H9 (cell line): ENCODE data around the gene CYP17A1. TPM values are rescaled to one million over a fixed set of nuclear protein-coding genes. Genes with fewer than 3 reads are reported as not detected.

Source experiments
- DNase-seq: peaks from one replicate; pipeline ENCODE4 v3.0.0-alpha.2; 2017
- H2AFZ ChIP-seq: one replicate; pipeline ENCODE4 v1.6.1; 2013; ENCODE audit warnings: mild to moderate bottlenecking, low read length, control low read depth, moderate library complexity
- H2AK5ac ChIP-seq: 2 replicates; pipeline ENCODE4 v1.6.1; 2013; ENCODE audit warnings: low read length, control low read depth, mixed read lengths; ENCODE audit not compliant: insufficient read length
- H2BK120ac ChIP-seq: one replicate; pipeline ENCODE4 v1.6.1; 2013; ENCODE audit warnings: low read depth, mild to moderate bottlenecking, low read length, control low read depth, inconsistent platforms; ENCODE audit not compliant: poor library complexity, severe bottlenecking
- H2BK12ac ChIP-seq: 2 replicates; pipeline ENCODE4 v1.6.1; 2013; ENCODE audit warnings: low read length, control low read depth, mixed read lengths, low read depth; ENCODE audit not compliant: insufficient read length
- H2BK15ac ChIP-seq: 2 replicates; pipeline ENCODE4 v1.6.1; 2013; ENCODE audit warnings: low read depth, low read length, control low read depth
- H2BK20ac ChIP-seq: one replicate; pipeline ENCODE4 v1.6.1; 2013; ENCODE audit warnings: low read depth, mild to moderate bottlenecking, low read length, control low read depth, inconsistent platforms; ENCODE audit not compliant: poor library complexity, severe bottlenecking
- H2BK5ac ChIP-seq: 2 replicates; pipeline ENCODE4 v1.6.1; 2013; ENCODE audit warnings: low read length, control low read depth, mixed read lengths; ENCODE audit not compliant: insufficient read length
- H3K14ac ChIP-seq: 2 replicates; pipeline ENCODE4 v1.6.1; 2013; ENCODE audit warnings: low read length, control low read depth; ENCODE audit not compliant: insufficient read depth
- H3K18ac ChIP-seq: 2 replicates; pipeline ENCODE4 v1.6.1; 2013; ENCODE audit warnings: low read depth, mild to moderate bottlenecking, mixed read lengths, low read length, control low read depth; ENCODE audit not compliant: insufficient read length
- H3K23ac ChIP-seq: 2 replicates; pipeline ENCODE4 v1.6.1; 2013; ENCODE audit warnings: low read length, control low read depth, mixed read lengths, low read depth; ENCODE audit not compliant: insufficient read length
- H3K23me2 ChIP-seq: 2 replicates; pipeline ENCODE4 v1.6.1; 2013; ENCODE audit warnings: low read depth, mild to moderate bottlenecking, mixed read lengths, low read length, control low read depth; ENCODE audit not compliant: insufficient read length, poor library complexity, severe bottlenecking
- H3K27ac ChIP-seq: 2 replicates; pipeline ENCODE4 v1.5.1; 2013; ENCODE audit warnings: low read length, control low read depth, mixed read lengths, low read depth; ENCODE audit not compliant: insufficient read length
- H3K27me3 ChIP-seq: 2 replicates; pipeline ENCODE4 v1.6.1; 2013; ENCODE audit warnings: low read length, control low read depth, inconsistent platforms; ENCODE audit not compliant: insufficient read depth
- H3K4ac ChIP-seq: 2 replicates; pipeline ENCODE4 v1.6.1; 2013; ENCODE audit warnings: low read depth, mild to moderate bottlenecking, control low read depth, inconsistent platforms, low read length, moderate library complexity
- H3K4me1 ChIP-seq: 2 replicates; pipeline ENCODE4 v1.6.1; 2013; ENCODE audit warnings: low read length, control low read depth, inconsistent platforms; ENCODE audit not compliant: insufficient read depth
- H3K4me2 ChIP-seq: 2 replicates; pipeline ENCODE4 v1.6.1; 2013; ENCODE audit warnings: low read length, control low read depth, mixed read lengths; ENCODE audit not compliant: insufficient read length, insufficient read depth
- H3K56ac ChIP-seq: 2 replicates; pipeline ENCODE4 v1.6.1; 2013; ENCODE audit warnings: low read depth, mild to moderate bottlenecking, mixed read lengths, low read length, control low read depth; ENCODE audit not compliant: insufficient read length
- H3K79me1 ChIP-seq: 2 replicates; pipeline ENCODE4 v1.6.1; 2013; ENCODE audit warnings: low read depth, mild to moderate bottlenecking, moderate library complexity, low read length, control low read depth, inconsistent platforms; ENCODE audit not compliant: insufficient read depth, poor library complexity, severe bottlenecking
- H3K79me2 ChIP-seq: 2 replicates; pipeline ENCODE4 v1.6.1; 2013; ENCODE audit warnings: low read length, control low read depth, inconsistent platforms; ENCODE audit not compliant: insufficient read depth
- H3K9ac ChIP-seq: 2 replicates; pipeline ENCODE4 v1.6.1; 2013; ENCODE audit warnings: low read length, control low read depth, mixed read lengths; ENCODE audit not compliant: insufficient read length; ENCODE audit errors: extremely low read depth
- H3K9me3 ChIP-seq: one replicate; pipeline ENCODE4 v1.6.1; 2013; ENCODE audit warnings: low read depth, low read length, inconsistent platforms; ENCODE audit not compliant: control insufficient read depth
- H3T11ph ChIP-seq: one replicate; pipeline ENCODE4 v1.6.1; 2013; ENCODE audit warnings: mild to moderate bottlenecking, low read length, control low read depth, inconsistent platforms
- H4K20me1 ChIP-seq: one replicate; pipeline ENCODE4 v1.6.1; 2013; ENCODE audit not compliant: control insufficient read depth, insufficient read length, insufficient read depth
- H4K5ac ChIP-seq: 2 replicates; pipeline ENCODE4 v1.6.1; 2013; ENCODE audit warnings: low read depth, mild to moderate bottlenecking, mixed read lengths, low read length, control low read depth; ENCODE audit not compliant: insufficient read length
- H4K8ac ChIP-seq: replicated peaks from 2 replicates; pipeline ENCODE4 v1.6.1; 2013; ENCODE audit warnings: low read length, control low read depth, mixed read lengths, low read depth; ENCODE audit not compliant: insufficient read length
- H4K91ac ChIP-seq: 2 replicates; pipeline ENCODE4 v1.6.1; 2013; ENCODE audit warnings: low read depth, mild to moderate bottlenecking, moderate library complexity, mixed read lengths, low read length, control low read depth; ENCODE audit not compliant: insufficient read length
- H3K27ac Mint-ChIP-seq, 3 experiments: 2 replicates in 2 of 3; 3 replicates in 1 of 3; pipeline ENCODE4 v1.8.0; 2020 to 2021; ENCODE audit warnings: mixed read lengths in 3 of 3, mild to moderate bottlenecking in 1 of 3, moderate library complexity in 1 of 3
- H3K27me3 Mint-ChIP-seq: 2 replicates; pipeline ENCODE4 v1.8.0; 2021; ENCODE audit warnings: low read depth, mild to moderate bottlenecking, moderate library complexity, mixed read lengths
- H3K36me3 Mint-ChIP-seq, 3 experiments: 2 replicates in 2 of 3; 3 replicates in 1 of 3; pipeline ENCODE4 v1.8.0; 2020 to 2021; ENCODE audit warnings: low read depth in 3 of 3, mixed read lengths in 3 of 3; ENCODE audit not compliant: insufficient read depth in 1 of 3
- H3K4me1 Mint-ChIP-seq, 2 experiments: 2 replicates each; pipeline ENCODE4 v1.8.0; 2020; ENCODE audit warnings: mixed read lengths in 2 of 2
- H3K4me3 Mint-ChIP-seq, 2 experiments: 2 replicates in 1 of 2; 3 replicates in 1 of 2; pipeline ENCODE4 v1.8.0; 2020 to 2021; ENCODE audit warnings: mild to moderate bottlenecking in 2 of 2, mixed read lengths in 2 of 2, moderate library complexity in 1 of 2
- H3K9me3 Mint-ChIP-seq, 2 experiments: 2 replicates in 1 of 2; 3 replicates in 1 of 2; pipeline ENCODE4 v1.8.0; 2020; ENCODE audit warnings: mild to moderate bottlenecking in 2 of 2, mixed read lengths in 2 of 2, moderate library complexity in 1 of 2
- CTCF ChIP-seq: fragments of 200-600 bp; sonication (generic); conservative IDR thresholded peaks from 3 replicates; pipeline ENCODE4 v1.8.0; 2021; ENCODE audit warnings: antibody characterized with exemption, mild to moderate bottlenecking
- WGBS: extraction: QIAGEN DNeasy Blood & Tissue Kit; methylation state at CpG from one replicate; pipeline ENCODE4 v1.1.7; 2013; ENCODE audit warnings: missing lambda C conversion rate, low lambda C conversion rate, mixed read lengths; ENCODE audit not compliant: insufficient read length; ENCODE audit errors: extremely low coverage; 5-methylcytosine and 5-hydroxymethylcytosine counted together
- total RNA-seq: library from RNA; stranded (reverse); gene quantifications from 2 replicates; pipeline ENCODE4 v1.2.1, GENCODE V29; 2021

CYP17A1 gene
- total RNA-seq, 1 experiment from 2014 or later = not detected

- Histone ChIP-seq H3K14ac (no peak overlapping the region), H2BK15ac (no peak overlapping the region), H3K23me2 (no peaks in the 10 kb centered on the region), H2BK12ac (no peak overlapping the region), H2AFZ (no peak overlapping the region), H4K5ac (no peak overlapping the region), H3K9ac (no peak overlapping the region), H3K4me2 (no peak overlapping the region), H3K79me2 (no peaks in the 10 kb centered on the region), H4K8ac (no peak overlapping the region), H2AK5ac (no peak overlapping the region), H2BK120ac (no peak overlapping the region), H2BK20ac (no peak overlapping the region), H3K4me1 (peaks cover 6% of the 10 kb centered on the region), H3K4ac (no peak overlapping the region), H3K56ac (no peak overlapping the region), H3K18ac (no peak overlapping the region), H4K91ac (no peak overlapping the region), H3K27ac (no peak overlapping the region), H3K27me3 (no peaks in the 10 kb centered on the region), H3K79me1 (no peaks in the 10 kb centered on the region), H3T11ph (no peak overlapping the region), H3K23ac (no peak overlapping the region), H2BK5ac (no peak overlapping the region), H4K20me1 (no peaks in the 10 kb centered on the region), H3K9me3 (no peaks in the 10 kb centered on the region)
- DNase-seq = no peak
- TF ChIP-seq CTCF = no peak
- H3K27me3 Mint-ChIP-seq = no peaks in the 10 kb centered on the region
- H3K36me3 Mint-ChIP-seq = peaks cover 0 to 20% (median 13%) of the 10 kb centered on the region in 3 experiments; a peak in 5 of 7 replicates
- no peaks in the 10 kb centered on the region for H3K9me3 Mint-ChIP-seq
- H3K27ac Mint-ChIP-seq = no peak overlapping the region
- no peak overlapping the region for H3K4me3 Mint-ChIP-seq
- WGBS = no CpG with 5 or more reads among the region's 4 CpGs
- H3K4me1 Mint-ChIP-seq = peaks cover 14% of the 10 kb centered on the region in 2 experiments
These were observed 20.0 kb downstream of the CYP17A1 start for GRCh38 chr10:102817175-102817574.
